Osteoblast (primary cell): Measurements from ENCODE around the gene AK2. TPM values are rescaled to one million over a fixed set of nuclear protein-coding genes. Genes with fewer than 3 reads are reported as not detected.

ENCODE experiments used
- DNase-seq: peaks from one replicate; pipeline ENCODE4 v3.0.0; 2011; ENCODE audit warnings: low spot score, mixed read lengths; ENCODE audit not compliant: insufficient read length; ENCODE audit errors: missing footprints
- H2AFZ ChIP-seq: 2 replicates; pipeline ENCODE4 v1.6.0; 2011; ENCODE audit warnings: mild to moderate bottlenecking, low read length
- H3K27ac ChIP-seq: 2 replicates; pipeline ENCODE4 v1.5.1; 2011; ENCODE audit warnings: mild to moderate bottlenecking, low read depth, low read length, moderate library complexity
- H3K27me3 ChIP-seq: 2 replicates; pipeline ENCODE4 v1.6.0; 2012; ENCODE audit warnings: mild to moderate bottlenecking, control low read depth, inconsistent platforms, low read length, moderate library complexity; ENCODE audit not compliant: insufficient read depth
- H3K36me3 ChIP-seq: 2 replicates; pipeline ENCODE4 v1.5.1; 2011; ENCODE audit warnings: mild to moderate bottlenecking, low read length, control low read depth, moderate library complexity; ENCODE audit not compliant: insufficient read depth
- H3K4me1 ChIP-seq: 2 replicates; pipeline ENCODE4 v1.5.1; 2011; ENCODE audit warnings: mild to moderate bottlenecking, low read length, control low read depth, moderate library complexity; ENCODE audit not compliant: insufficient read depth
- H3K4me2 ChIP-seq: 2 replicates; pipeline ENCODE4 v1.6.0; 2011; ENCODE audit warnings: mild to moderate bottlenecking, low read length; ENCODE audit not compliant: insufficient read depth
- H3K4me3 ChIP-seq: fragments of 200-600 bp; sonication (generic); 3 replicates; pipeline ENCODE4 v1.5.1; 2012; ENCODE audit warnings: mild to moderate bottlenecking, low read length, inconsistent platforms; ENCODE audit not compliant: insufficient read depth
- H3K79me2 ChIP-seq: 2 replicates; pipeline ENCODE4 v1.6.0; 2012; ENCODE audit warnings: mild to moderate bottlenecking, low read length, control low read depth, inconsistent platforms; ENCODE audit not compliant: insufficient read depth
- H3K9me3 ChIP-seq: 2 replicates; pipeline ENCODE4 v1.5.1; 2011; ENCODE audit warnings: low read depth, low read length, control low read depth
- H4K20me1 ChIP-seq: 2 replicates; pipeline ENCODE4 v1.6.0; 2012; ENCODE audit warnings: mild to moderate bottlenecking, low read length, control low read depth; ENCODE audit not compliant: insufficient read depth
- total RNA-seq: library from RNA; depleted of rRNA; stranded (reverse); fragments of >200 nt; gene quantifications from 2 replicates; pipeline ENCODE4 v1.2.3, GENCODE V29; 2012
- TF ChIP-seq, protein P1 (sequence below): IDR thresholded peaks from 2 replicates; pipeline ENCODE4 v1.5.1; 2011; ENCODE audit warnings: mild to moderate bottlenecking, low read depth, low read length, moderate library complexity; ENCODE audit errors: extremely low read depth

Gene AK2
- total RNA-seq, 1 donor, result 139 TPM

DNA sequence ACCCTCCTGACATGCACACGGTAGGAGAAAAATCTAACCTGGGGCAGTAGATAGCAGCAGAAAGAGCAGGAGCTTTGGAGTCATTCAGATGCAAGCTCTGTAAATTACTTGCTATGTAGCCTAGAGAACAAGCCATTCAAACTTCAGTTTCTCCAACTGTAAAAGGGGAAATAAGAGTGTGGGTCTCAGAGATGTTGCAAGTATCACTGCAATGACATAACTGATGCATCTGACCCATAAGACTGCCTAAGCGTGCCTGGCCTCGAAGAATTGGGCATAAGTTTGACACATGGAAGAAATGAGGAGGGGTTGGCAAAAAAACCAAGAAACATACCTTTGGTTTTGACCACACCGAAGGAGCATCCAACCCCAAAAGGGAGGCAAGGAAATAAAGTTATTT lies 5.2 kb downstream of the AK2 start:
- Histone ChIP-seq H3K4me3 (no peak overlapping the region), H2AFZ (no peak overlapping the region), H3K9me3 (no peaks in the 10 kb centered on the region), H3K36me3 (peaks cover 12% of the 10 kb centered on the region), H3K4me1 (peaks cover 26% of the 10 kb centered on the region), H3K27me3 (no peaks in the 10 kb centered on the region), H4K20me1 (peaks cover 43% of the 10 kb centered on the region), H3K4me2 (no peak overlapping the region), H3K79me2 (peaks cover 94% of the 10 kb centered on the region), H3K27ac (no peak overlapping the region)
- no peak for DNase-seq
- TF ChIP-seq, protein P1, sequence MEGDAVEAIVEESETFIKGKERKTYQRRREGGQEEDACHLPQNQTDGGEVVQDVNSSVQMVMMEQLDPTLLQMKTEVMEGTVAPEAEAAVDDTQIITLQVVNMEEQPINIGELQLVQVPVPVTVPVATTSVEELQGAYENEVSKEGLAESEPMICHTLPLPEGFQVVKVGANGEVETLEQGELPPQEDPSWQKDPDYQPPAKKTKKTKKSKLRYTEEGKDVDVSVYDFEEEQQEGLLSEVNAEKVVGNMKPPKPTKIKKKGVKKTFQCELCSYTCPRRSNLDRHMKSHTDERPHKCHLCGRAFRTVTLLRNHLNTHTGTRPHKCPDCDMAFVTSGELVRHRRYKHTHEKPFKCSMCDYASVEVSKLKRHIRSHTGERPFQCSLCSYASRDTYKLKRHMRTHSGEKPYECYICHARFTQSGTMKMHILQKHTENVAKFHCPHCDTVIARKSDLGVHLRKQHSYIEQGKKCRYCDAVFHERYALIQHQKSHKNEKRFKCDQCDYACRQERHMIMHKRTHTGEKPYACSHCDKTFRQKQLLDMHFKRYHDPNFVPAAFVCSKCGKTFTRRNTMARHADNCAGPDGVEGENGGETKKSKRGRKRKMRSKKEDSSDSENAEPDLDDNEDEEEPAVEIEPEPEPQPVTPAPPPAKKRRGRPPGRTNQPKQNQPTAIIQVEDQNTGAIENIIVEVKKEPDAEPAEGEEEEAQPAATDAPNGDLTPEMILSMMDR, result no peak

DNA sequence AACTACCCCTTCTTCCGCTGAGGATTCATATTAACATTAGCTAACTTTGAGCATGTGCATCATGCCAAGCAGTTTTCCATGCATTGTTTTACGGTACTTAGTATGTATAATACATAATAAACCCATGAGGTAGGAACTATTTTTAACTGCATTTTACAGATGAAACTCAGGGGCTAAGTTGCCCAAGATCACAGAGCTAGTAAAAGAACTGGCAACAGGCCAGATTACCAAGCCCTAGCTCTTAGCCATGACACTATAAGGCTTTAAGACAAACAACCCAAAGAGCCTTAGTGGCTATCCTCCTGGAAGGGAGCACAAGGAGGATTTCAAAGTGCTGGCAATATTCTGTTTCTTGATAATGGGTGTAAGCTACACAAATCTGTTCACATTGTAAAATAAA lies 6.1 kb downstream of the AK2 start:
- DNase-seq, result no peak
- Histone ChIP-seq H3K9me3 (no peaks in the 10 kb centered on the region), H3K4me3 (no peak overlapping the region), H4K20me1 (peaks cover 40% of the 10 kb centered on the region), H3K4me1 (peaks cover 19% of the 10 kb centered on the region), H3K79me2 (peaks cover 93% of the 10 kb centered on the region), H3K4me2 (no peak overlapping the region), H3K36me3 (peaks cover 12% of the 10 kb centered on the region), H3K27me3 (no peaks in the 10 kb centered on the region), H2AFZ (no peak overlapping the region), H3K27ac (no peak overlapping the region)
- TF ChIP-seq, protein P1, result no peak

DNA sequence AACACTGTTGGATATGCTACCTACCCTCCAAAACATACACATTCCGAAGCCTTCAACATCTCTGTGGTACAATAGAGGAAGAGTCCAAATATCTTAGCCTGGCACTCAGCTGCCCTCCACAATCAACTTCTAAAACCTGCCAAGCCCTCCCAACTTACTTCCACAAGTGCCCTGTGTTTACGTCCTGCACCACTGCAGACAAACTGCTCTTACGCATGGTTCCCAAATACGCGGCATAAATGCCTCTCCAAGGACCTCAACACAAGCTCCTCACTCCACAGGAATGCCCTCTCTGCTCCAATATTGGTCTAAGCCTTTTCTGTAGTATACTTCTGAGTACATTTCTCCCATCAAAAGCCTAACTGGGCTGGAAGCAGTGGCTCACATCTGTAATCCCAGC lies 6.8 kb downstream of the AK2 start:
- TF ChIP-seq, protein P1, result no peak
- H4K20me1 ChIP-seq, result peaks cover 35% of the 10 kb centered on the region

DNA sequence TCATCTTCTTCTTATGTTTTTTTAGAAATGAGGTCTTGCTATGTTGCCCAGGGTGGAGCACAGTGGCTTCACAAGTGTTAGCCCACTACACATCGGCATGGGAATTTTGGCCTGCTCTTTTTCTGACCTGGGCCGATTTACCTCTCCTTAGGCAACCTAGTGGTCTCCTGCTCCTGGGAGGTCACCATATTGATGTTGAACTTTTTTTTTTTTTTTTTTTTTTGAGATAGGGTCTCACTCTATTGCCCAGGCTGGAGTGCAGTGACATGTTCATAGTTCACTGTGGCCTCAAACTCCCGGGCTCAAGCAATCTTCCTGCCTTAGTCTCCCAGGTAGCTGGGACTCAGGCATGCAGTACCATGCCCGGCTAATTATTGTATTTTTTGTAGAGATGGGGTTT lies 7.5 kb downstream of the AK2 start:
- no peak overlapping the region for H3K27ac ChIP-seq
- H3K27me3 ChIP-seq, result no peaks in the 10 kb centered on the region
- no peak overlapping the region for H3K4me3 ChIP-seq
- peaks cover 14% of the 10 kb centered on the region for H3K36me3 ChIP-seq
- H3K79me2 ChIP-seq, result peaks cover 84% of the 10 kb centered on the region
- H3K9me3 ChIP-seq, result no peaks in the 10 kb centered on the region
- H4K20me1 ChIP-seq, result peaks cover 33% of the 10 kb centered on the region
- peaks cover 12% of the 10 kb centered on the region for H3K4me1 ChIP-seq
- H2AFZ ChIP-seq, result no peak overlapping the region
- TF ChIP-seq, protein P1, result no peak
- no peak for DNase-seq
- H3K4me2 ChIP-seq, result no peak overlapping the region

More for the DNA sequence above, 6.8 kb downstream of the AK2 start:
- Histone ChIP-seq H3K79me2 (peaks cover 91% of the 10 kb centered on the region), H3K4me1 (peaks cover 13% of the 10 kb centered on the region), H3K4me2 (no peak overlapping the region), H3K36me3 (peaks cover 12% of the 10 kb centered on the region), H3K27ac (no peak overlapping the region), H2AFZ (no peak overlapping the region), H3K9me3 (no peaks in the 10 kb centered on the region), H3K4me3 (no peak overlapping the region), H3K27me3 (no peaks in the 10 kb centered on the region)
- no peak for DNase-seq
